NCI-H345 (cell line): ENCODE data around the gene CDKAL1.
A peak's percentile ranks its signal among the peaks of the same experiment; 100 is the strongest.
"Not testable (repeated sequence)": the region's sequence is repeated elsewhere in the genome, so short reads cannot be mapped to it uniquely, and the experiment has no call there.

Experiments
- DNase-seq: peaks from one replicate; lab custom pipeline; 2025; lab: John Stamatoyannopoulos, UW

Gene CDKAL1

GRCh38 chr6:21074484-21074883 is 540.2 kb downstream of the CDKAL1 start:
- DNase-seq, result no peak

GRCh38 chr6:21075986-21076385 is 541.7 kb downstream of the CDKAL1 start:
- DNase-seq, result no peak

GRCh38 chr6:21078497-21078896 is 544.2 kb downstream of the CDKAL1 start:
- DNase-seq, result no peak

- no peak for DNase-seq
These were observed 545.3 kb downstream of the CDKAL1 start for GRCh38 chr6:21079468-21080048.

- no peak for DNase-seq
These were observed 546.0 kb downstream of the CDKAL1 start for GRCh38 chr6:21080221-21080620.

- no peak for DNase-seq
These were observed 547.8 kb downstream of the CDKAL1 start for GRCh38 chr6:21082091-21082490.

GRCh38 chr6:21083708-21084107 is 549.5 kb downstream of the CDKAL1 start:
- DNase-seq, result no peak

GRCh38 chr6:21084656-21085055 is 550.4 kb downstream of the CDKAL1 start:
- no peak for DNase-seq

- DNase-seq, result no peak
These were observed 551.0 kb downstream of the CDKAL1 start for GRCh38 chr6:21085211-21085610.

GRCh38 chr6:21085643-21086042 is 551.4 kb downstream of the CDKAL1 start:
- DNase-seq, result no peak

- DNase-seq, result no peak
These were observed 552.9 kb downstream of the CDKAL1 start for GRCh38 chr6:21087188-21087587.

GRCh38 chr6:21091411-21091810 is 557.2 kb downstream of the CDKAL1 start:
- DNase-seq, result no peak

GRCh38 chr6:21092231-21092772 is 558.0 kb downstream of the CDKAL1 start:
- DNase-seq, result not testable (repeated sequence)

- DNase-seq, result no peak
These were observed 561.2 kb downstream of the CDKAL1 start for GRCh38 chr6:21095462-21095861.

GRCh38 chr6:21098134-21098533 is 563.9 kb downstream of the CDKAL1 start:
- no peak for DNase-seq

- peak; percentile 36 for DNase-seq
These were observed 564.5 kb downstream of the CDKAL1 start for GRCh38 chr6:21098744-21099143.

- no peak for DNase-seq
These were observed 565.4 kb downstream of the CDKAL1 start for GRCh38 chr6:21099338-21100314.

GRCh38 chr6:21100991-21101390 is 566.7 kb downstream of the CDKAL1 start:
- DNase-seq, result no peak

GRCh38 chr6:21101694-21102093 is 567.4 kb downstream of the CDKAL1 start:
- peak; percentile 65 for DNase-seq

- no peak for DNase-seq
These were observed 567.9 kb downstream of the CDKAL1 start for GRCh38 chr6:21102201-21102600.

- no peak for DNase-seq
These were observed 568.4 kb downstream of the CDKAL1 start for GRCh38 chr6:21102624-21103023.

GRCh38 chr6:21103626-21104224 is 569.5 kb downstream of the CDKAL1 start:
- peak; percentile 64 for DNase-seq

GRCh38 chr6:21104288-21104687 is 570.0 kb downstream of the CDKAL1 start:
- no peak for DNase-seq
